ENCODE results near the gene CAMK2A.

Gene CAMK2A

DNA sequence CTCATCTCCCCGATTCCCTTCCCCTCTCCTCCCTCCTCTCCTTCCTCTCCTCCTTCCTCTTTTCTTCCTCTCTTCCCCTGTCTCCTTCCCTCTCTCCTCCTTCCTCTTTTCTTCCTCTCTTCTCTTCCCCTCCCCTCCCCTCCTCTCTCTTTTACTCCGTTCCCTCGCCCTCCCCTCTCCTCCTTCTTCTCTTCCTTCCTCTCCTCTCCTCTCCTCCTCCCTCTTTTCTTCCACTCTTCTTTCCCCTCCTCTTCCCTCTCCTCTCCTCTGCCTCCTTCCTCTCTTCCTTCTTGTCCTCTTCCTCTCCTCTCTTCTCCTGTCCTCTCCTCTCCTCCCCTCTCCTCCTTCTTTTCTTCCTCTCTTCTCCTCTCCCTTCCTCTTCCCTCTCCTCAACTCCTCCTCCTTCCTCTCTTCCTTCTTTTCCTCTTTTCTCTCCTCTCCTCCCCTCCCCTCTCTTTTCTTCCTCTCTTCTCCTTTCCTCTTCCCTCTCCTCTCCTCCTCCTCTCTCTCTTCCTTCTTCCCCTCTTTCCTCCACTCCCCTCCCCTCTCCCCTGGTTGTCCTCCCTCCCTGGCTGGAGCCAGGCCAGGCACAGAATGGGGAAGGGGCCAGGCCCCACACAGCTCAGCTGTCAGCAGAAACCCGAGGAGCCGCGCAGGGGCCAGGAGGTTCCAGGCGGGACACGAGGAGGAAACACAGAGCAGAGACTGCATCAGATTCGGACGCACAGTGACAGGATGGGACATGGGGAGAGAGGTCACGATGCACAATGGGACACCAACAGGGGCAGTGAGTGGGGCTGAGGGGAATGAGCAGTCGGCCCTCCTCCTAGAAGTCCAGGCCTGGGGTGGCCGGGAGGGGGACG lies 48.0 kb downstream of the CAMK2A start:
- Histone ChIP-seq H3F3A (ENCODE audit: control insufficient read depth, insufficient read depth) (no peaks in the 10 kb centered on the region), H3K4me3 (ENCODE audit: low read length) (no peak overlapping the region), H3K27ac (ENCODE audit: low read depth, low read length) (no peak overlapping the region), H4K20me1 (ENCODE audit: control insufficient read depth, insufficient read depth, low read depth, low read length) (no peaks in the 10 kb centered on the region), H3K4me1 (ENCODE audit: control insufficient read depth, low read length) (no peaks in the 10 kb centered on the region), H3K9me3 (ENCODE audit: control insufficient read depth, insufficient read depth, low read length) (no peaks in the 10 kb centered on the region), H3K4me2 (ENCODE audit: low read length) (no peak overlapping the region), H3K79me2 (ENCODE audit: control insufficient read depth, low read length) (no peaks in the 10 kb centered on the region), H3K27me3 (ENCODE audit: control insufficient read depth, low read length) (no peaks in the 10 kb centered on the region), H3K9me2 (replicated peaks; ENCODE audit: control insufficient read depth, low read length) (no peaks in the 10 kb centered on the region), H3K36me3 (ENCODE audit: control insufficient read depth, low read length) (no peaks in the 10 kb centered on the region)
- TF ChIP-seq, protein P1, sequence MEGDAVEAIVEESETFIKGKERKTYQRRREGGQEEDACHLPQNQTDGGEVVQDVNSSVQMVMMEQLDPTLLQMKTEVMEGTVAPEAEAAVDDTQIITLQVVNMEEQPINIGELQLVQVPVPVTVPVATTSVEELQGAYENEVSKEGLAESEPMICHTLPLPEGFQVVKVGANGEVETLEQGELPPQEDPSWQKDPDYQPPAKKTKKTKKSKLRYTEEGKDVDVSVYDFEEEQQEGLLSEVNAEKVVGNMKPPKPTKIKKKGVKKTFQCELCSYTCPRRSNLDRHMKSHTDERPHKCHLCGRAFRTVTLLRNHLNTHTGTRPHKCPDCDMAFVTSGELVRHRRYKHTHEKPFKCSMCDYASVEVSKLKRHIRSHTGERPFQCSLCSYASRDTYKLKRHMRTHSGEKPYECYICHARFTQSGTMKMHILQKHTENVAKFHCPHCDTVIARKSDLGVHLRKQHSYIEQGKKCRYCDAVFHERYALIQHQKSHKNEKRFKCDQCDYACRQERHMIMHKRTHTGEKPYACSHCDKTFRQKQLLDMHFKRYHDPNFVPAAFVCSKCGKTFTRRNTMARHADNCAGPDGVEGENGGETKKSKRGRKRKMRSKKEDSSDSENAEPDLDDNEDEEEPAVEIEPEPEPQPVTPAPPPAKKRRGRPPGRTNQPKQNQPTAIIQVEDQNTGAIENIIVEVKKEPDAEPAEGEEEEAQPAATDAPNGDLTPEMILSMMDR (IDR thresholded peaks at IDR 0.05; ENCODE audit: low read depth, low read length, poor library complexity, severe bottlenecking) = no peak
- no peak for TF ChIP-seq EZH2phosphoT487 (IDR thresholded peaks at IDR 0.05; ENCODE audit: borderline replicate concordance, low read length)

DNA sequence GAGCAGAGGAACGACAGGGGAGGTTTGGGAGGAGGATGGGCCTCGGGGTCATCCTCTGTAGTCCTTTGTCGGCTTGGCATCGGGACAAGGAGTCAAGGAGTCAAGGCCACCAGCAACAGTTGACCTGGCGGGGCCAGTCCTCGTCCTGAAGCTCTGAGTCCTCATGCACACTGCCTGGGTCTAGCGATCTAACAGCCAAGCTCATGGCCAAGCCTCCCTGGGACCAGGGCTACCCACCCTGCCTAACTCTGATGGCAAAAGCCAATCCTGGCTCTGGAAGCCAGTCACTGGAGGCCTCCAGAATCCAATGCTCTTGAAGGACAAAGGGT lies 49.8 kb downstream of the CAMK2A start:
- Histone ChIP-seq H3K9me3 (ENCODE audit: control insufficient read depth, insufficient read depth, low read length) (no peaks in the 10 kb centered on the region), H3K27me3 (ENCODE audit: control insufficient read depth, low read length) (no peaks in the 10 kb centered on the region), H3K36me3 (ENCODE audit: control insufficient read depth, low read length) (no peaks in the 10 kb centered on the region), H3K27ac (ENCODE audit: low read depth, low read length) (no peak overlapping the region), H4K20me1 (ENCODE audit: control insufficient read depth, insufficient read depth, low read depth, low read length) (no peaks in the 10 kb centered on the region), H3F3A (ENCODE audit: control insufficient read depth, insufficient read depth) (no peaks in the 10 kb centered on the region), H3K9me2 (replicated peaks; ENCODE audit: control insufficient read depth, low read length) (no peaks in the 10 kb centered on the region), H3K4me1 (ENCODE audit: control insufficient read depth, low read length) (peaks cover 1% of the 10 kb centered on the region; the same call in 1 of the 2 replicates), H3K79me2 (ENCODE audit: control insufficient read depth, low read length) (no peaks in the 10 kb centered on the region), H3K4me2 (ENCODE audit: low read length) (no peak overlapping the region), H3K4me3 (ENCODE audit: low read length) (no peak overlapping the region)
- TF ChIP-seq, protein P1 (IDR thresholded peaks at IDR 0.05; ENCODE audit: low read depth, low read length, poor library complexity, severe bottlenecking) = no peak
- no peak for TF ChIP-seq EZH2phosphoT487 (IDR thresholded peaks at IDR 0.05; ENCODE audit: borderline replicate concordance, low read length)

DNA sequence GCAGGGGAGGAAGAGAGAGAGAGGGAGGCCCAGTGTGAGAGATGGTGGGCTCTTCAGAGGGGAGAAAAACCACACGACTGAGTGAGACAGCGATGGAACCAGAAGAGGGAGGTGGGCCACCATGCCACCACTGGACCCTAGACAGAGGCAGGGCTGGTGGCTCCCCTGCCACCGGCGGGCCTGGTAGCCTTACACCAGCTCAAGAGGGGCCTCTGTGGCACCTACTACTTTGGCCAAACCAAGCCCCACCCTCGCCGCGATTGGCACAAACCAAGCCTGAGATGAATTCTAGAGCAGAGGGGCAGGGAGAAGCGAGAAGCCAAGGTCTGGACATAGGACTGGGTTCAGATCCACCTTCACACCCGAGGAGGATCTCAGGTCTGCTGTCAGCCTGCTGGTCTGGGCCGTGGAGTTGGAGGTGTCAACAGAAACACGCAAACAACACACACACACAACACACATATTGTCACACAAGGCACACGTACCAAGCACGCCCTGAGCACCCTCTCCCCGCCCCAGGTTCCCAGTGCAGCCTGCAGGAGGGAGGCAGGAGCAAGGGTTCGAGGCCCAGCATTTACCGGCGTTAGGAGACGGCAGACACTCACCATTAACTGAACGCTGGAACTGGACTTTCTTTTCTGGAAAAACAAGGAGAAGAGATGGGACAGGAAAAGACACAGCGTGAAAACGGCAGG lies 50.3 kb downstream of the CAMK2A start:
- H3K36me3 ChIP-seq (ENCODE audit: control insufficient read depth, low read length) = no peaks in the 10 kb centered on the region
- H3K9me3 ChIP-seq (ENCODE audit: control insufficient read depth, insufficient read depth, low read length) = no peaks in the 10 kb centered on the region
- no peak overlapping the region for H3K4me3 ChIP-seq (ENCODE audit: low read length)
- H3K27me3 ChIP-seq (ENCODE audit: control insufficient read depth, low read length) = no peaks in the 10 kb centered on the region
- no peak overlapping the region for H3K27ac ChIP-seq (ENCODE audit: low read depth, low read length)
- no peaks in the 10 kb centered on the region for H3K79me2 ChIP-seq (ENCODE audit: control insufficient read depth, low read length)
- no peak overlapping the region for H3K4me2 ChIP-seq (ENCODE audit: low read length)
- peaks cover 4% of the 10 kb centered on the region; the same call in 1 of the 2 replicates for H3K4me1 ChIP-seq (ENCODE audit: control insufficient read depth, low read length)
- no peaks in the 10 kb centered on the region for H3K9me2 ChIP-seq (replicated peaks; ENCODE audit: control insufficient read depth, low read length)
- no peaks in the 10 kb centered on the region for H4K20me1 ChIP-seq (ENCODE audit: control insufficient read depth, insufficient read depth, low read depth, low read length)
- H3F3A ChIP-seq (ENCODE audit: control insufficient read depth, insufficient read depth) = no peaks in the 10 kb centered on the region
- TF ChIP-seq, protein P1 (IDR thresholded peaks at IDR 0.05; ENCODE audit: low read depth, low read length, poor library complexity, severe bottlenecking) = no peak
- TF ChIP-seq EZH2phosphoT487 (IDR thresholded peaks at IDR 0.05; ENCODE audit: borderline replicate concordance, low read length) = no peak
